HG02938 (cell line): Measurements from ENCODE around the gene RDX.
"Not testable (repeated sequence)": the region's sequence is repeated elsewhere in the genome, so short reads cannot be mapped to it uniquely, and the experiment has no call there.

Experiments used
- ATAC-seq: cut with Tn5 transposase; IDR thresholded peaks from one replicate; pipeline ENCODE4 v1.9.1; 2021; ENCODE audit warnings: mild to moderate bottlenecking, moderate library complexity; ENCODE audit not compliant: unreplicated experiment

RDX gene

GRCh38 chr11:110207123-110207522 lies 89.3 kb downstream of the RDX start:
- ATAC-seq, result no peak

DNA sequence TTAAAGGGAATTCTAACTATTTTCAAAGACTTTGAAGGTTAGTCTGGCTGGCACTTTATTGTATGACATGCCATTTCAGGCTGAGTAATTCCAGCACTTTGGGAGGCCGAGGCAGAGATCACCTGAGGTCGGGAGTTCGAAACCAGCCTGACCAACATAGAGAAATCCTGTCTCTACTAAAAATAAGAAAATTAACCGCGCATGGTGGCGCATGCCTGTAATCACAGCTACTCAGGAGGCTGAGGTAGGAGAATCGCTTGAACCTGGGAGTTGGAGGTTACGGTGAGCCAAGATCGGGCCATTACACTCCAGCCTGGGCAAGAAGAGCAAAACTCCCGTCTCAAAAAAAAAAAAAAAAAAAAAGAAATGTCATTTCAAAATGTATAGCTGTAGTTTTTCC lies 95.6 kb downstream of the RDX start:
- no peak for ATAC-seq

DNA sequence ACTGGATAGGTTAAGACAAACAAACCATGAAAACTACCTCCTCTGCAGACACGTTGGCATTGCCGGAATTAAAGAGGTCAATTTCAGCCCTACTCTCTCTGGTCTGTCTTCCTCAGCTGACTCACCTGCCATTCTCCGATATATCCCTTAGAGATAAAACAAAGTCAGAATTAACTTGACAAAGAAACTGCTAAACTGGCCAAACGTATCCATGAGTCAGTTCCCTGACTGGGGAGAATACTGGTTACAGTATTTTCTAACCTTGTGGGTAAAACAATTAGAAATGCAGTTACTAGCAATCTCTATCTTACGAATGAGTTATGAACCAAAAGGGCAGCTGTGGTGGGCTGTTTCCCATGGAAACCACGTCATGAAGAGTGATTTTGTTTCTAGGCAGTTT lies 96.2 kb downstream of the RDX start:
- ATAC-seq, result no peak

GRCh38 chr11:110199184-110199981 lies 97.0 kb downstream of the RDX start:
- ATAC-seq, result no peak

DNA sequence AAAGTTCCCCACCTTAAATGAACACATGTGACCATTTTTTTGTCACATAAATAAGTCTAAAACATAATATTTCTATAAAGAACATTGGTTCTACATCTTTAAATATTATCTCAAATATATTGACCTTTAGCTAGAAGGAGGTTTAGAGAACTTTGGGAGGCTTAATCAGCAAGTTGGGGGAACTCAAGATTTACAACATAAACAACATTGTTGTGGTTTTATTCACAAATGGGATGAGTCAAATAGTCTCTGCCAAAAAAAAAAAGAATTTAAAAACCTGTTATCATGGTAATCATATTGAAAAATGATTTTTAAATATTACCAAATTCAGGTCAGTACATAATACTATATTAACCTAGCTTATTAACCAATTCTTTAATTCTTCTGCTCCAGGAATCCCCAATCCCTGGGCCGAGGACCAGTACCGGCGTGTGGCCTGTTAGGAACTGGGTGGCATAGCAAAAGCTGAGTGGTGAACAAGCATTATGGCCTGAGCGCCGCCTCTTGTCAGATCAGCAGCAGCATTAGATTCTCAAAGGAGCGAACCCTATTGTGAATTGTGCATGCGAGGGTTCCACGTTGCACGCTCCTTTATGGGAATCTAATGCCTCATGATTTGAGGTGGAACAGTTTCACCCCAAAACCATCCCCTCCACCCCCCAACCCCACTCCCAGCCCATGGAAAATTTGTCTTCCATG lies 98.2 kb downstream of the RDX start:
- no peak for ATAC-seq

- no peak for ATAC-seq
These were observed 99.5 kb downstream of the RDX start for GRCh38 chr11:110196884-110197420.

DNA sequence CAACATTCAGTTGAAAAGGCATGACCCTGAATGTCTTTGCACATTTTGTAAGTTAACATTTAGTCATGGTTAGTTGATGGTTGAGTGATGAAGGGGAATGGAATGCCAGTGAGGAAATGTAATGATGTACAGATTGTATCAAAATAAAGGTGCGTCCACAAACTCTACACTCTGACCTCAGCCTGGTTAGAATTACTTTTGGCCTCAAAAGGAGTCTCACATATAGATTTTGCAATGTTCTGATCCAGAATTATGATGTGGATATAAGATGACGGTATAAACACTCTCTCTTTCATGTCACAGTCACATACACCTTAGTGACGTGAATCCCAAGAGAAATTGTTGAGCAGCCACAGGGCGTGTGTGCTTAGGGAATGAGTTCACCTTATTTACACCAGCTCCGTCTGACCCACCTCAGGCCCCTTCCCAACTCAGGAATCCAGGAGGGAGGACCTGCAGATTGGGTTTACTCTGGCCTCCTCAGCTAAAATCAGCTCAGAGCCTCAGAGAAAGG lies 100.1 kb downstream of the RDX start:
- no peak for ATAC-seq

GRCh38 chr11:110194211-110194766 lies 102.1 kb downstream of the RDX start:
- ATAC-seq, result not testable (repeated sequence)

GRCh38 chr11:110192604-110193282 lies 103.7 kb downstream of the RDX start:
- ATAC-seq, result peak; percentile 85

- no peak for ATAC-seq
These were observed 105.5 kb downstream of the RDX start for GRCh38 chr11:110190885-110191284.

GRCh38 chr11:110187731-110188130 lies 108.7 kb downstream of the RDX start:
- no peak for ATAC-seq

GRCh38 chr11:110186867-110187266 lies 109.5 kb downstream of the RDX start:
- ATAC-seq, result no peak

DNA sequence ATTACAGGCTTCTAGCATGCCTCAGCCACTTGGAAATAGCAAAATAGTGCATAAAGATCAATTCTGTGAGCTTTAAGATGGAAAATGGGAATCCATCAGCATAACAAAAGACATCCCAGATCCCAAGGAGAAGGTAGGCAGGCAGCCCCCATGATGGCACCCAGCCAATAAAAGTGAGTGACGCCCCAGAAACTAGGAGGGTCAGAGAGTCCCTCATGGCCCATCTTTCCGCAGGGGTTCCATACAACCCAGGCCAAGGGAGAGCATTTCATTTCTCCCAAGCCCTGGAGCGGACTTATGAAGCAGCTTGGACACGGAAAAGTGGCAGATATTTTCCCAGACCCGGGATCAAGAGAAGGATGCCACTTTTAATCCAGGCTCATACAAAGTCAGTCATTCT lies 110.0 kb downstream of the RDX start:
- no peak for ATAC-seq

GRCh38 chr11:110185599-110185998 lies 110.8 kb downstream of the RDX start:
- ATAC-seq, result no peak

GRCh38 chr11:110185121-110185591 lies 111.3 kb downstream of the RDX start:
- no peak for ATAC-seq

DNA sequence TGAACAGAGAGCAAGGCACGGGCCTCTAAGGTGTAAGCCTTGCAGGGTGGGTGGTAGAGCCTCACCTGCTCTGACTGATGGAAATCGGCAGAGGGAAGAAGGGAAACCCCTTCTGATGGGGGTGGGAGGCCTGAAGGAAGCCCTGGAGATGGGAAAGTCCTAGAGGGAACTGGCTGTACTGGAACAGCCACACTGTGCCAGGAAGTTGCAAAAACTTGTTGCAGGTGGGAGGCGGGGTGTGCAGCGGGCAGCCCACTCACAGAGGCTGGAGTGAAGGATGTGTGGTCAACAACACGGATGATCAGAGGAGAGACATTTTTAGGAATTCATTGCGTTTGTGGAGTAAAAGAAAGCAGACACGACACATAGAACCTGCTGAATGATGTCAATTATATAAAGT lies 112.0 kb downstream of the RDX start:
- no peak for ATAC-seq

- no peak for ATAC-seq
These were observed 113.5 kb downstream of the RDX start for GRCh38 chr11:110182886-110183285.

- ATAC-seq, result no peak
These were observed 117.3 kb downstream of the RDX start for GRCh38 chr11:110179064-110179463.

GRCh38 chr11:110177086-110177456 lies 119.3 kb downstream of the RDX start:
- no peak for ATAC-seq

DNA sequence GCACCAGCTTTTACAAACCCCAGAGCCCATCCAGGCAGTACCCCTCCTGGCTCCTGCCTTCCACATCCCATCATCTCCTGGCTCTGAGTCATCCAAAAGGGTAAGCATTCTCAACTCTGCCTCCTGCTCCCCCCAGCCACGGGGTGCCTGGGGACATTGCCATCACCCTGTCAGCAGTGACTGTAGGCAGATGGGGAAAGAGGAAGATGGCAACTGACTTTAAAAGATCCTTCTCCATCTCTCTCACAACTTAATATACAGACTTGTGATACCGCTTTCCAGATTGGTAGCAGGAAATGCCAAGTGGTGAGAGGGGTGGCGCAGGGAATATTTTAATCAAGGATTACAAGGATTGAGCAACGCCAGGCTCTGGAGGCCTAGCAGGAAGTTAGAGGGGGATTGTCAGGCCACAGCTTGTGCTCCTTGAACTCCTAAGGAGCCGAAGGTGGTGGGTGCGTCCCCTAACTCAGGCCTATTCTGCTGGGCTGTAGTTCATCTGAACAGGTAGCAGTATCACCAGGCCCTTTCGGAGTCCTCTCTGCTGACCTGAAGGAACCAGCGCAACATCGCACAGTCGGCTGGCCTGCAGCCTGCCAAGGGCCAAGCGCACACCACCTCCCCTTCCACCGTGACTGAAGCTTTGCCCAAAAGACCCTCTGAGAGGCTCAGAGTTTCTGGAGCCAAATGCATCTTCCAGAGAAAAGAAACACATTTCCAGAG lies 119.9 kb downstream of the RDX start:
- ATAC-seq, result no peak
